ENCODE results near the gene VAMP4. TPM values are rescaled to one million over a fixed set of nuclear protein-coding genes. Genes with fewer than 3 reads are reported as not detected.

The VAMP4 gene
- total RNA-seq, 4 donors from 2014 or later, result 3.5 to 11.4 (median 6.3) TPM

DNA sequence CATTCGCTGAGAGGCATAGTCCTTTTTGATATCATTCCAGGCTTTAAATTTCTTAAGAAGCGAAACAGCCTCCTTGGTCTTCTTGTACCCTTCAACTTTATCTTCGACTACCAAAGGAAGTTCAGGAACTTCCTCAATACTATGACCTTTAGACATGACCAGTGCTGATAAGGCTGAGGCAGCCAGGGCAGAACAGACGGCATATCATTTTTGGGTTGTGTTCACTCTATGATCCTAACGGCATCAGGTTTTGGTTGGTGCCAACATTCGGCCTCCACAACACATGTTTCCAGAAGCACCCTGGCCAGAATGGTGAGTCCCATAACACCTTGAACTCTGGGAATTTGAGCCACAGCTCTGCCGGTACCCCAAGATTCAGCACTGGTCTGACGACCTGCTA is 58.0 kb downstream of the VAMP4 start:
- Histone ChIP-seq H3K36me3 (no peaks in the 10 kb centered on the region), H3K9me3 (no peaks in the 10 kb centered on the region), H3K27me3 (no peaks in the 10 kb centered on the region), H3K27ac (no peak overlapping the region), H3K4me3 (no peak overlapping the region), H3K4me1 (no peaks in the 10 kb centered on the region)
- no peak for DNase-seq
- intact Hi-C loops (cut with DNase I), result no loop called here
- WGBS, 2 donors, result 76 to 82% methylated on average over 8 of the region's 8 CpGs
- TF ChIP-seq POLR2A (IDR thresholded peaks at IDR 0.05), result no peak
- TF ChIP-seq, protein P1, sequence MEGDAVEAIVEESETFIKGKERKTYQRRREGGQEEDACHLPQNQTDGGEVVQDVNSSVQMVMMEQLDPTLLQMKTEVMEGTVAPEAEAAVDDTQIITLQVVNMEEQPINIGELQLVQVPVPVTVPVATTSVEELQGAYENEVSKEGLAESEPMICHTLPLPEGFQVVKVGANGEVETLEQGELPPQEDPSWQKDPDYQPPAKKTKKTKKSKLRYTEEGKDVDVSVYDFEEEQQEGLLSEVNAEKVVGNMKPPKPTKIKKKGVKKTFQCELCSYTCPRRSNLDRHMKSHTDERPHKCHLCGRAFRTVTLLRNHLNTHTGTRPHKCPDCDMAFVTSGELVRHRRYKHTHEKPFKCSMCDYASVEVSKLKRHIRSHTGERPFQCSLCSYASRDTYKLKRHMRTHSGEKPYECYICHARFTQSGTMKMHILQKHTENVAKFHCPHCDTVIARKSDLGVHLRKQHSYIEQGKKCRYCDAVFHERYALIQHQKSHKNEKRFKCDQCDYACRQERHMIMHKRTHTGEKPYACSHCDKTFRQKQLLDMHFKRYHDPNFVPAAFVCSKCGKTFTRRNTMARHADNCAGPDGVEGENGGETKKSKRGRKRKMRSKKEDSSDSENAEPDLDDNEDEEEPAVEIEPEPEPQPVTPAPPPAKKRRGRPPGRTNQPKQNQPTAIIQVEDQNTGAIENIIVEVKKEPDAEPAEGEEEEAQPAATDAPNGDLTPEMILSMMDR (IDR thresholded peaks at IDR 0.05), result no peak

DNA sequence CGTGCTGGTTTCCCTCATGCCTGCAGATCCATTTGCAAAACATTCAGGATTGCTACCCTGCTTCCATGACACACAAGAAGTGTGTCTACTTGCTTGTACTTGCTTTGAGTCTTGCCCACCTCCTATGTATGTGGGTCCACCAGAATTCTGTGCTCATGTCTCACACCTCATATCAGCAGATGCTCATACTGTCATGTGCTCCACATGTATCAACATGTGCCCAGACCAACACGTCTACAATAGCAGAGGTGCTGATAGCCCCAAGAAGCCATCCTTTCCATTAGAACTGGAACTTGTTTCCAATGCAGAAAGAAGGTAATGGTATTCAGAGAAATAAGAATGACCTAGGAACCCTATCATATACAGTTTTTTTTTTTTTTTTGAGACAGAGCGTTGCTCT is 61.5 kb downstream of the VAMP4 start:
- DNase-seq, result no peak
- H3K4me3 ChIP-seq, result no peak overlapping the region
- H3K27me3 ChIP-seq, result no peaks in the 10 kb centered on the region
- intact Hi-C loops (cut with DNase I), result no loop called here
- H3K27ac ChIP-seq, result no peak overlapping the region
- no peak for TF ChIP-seq POLR2A (IDR thresholded peaks at IDR 0.05)
- TF ChIP-seq, protein P1 (IDR thresholded peaks at IDR 0.05), result no peak
- no peaks in the 10 kb centered on the region for H3K4me1 ChIP-seq
- H3K9me3 ChIP-seq, result no peaks in the 10 kb centered on the region
- no peaks in the 10 kb centered on the region for H3K36me3 ChIP-seq
- 83 to 87% methylated on average over 3 of the region's 3 CpGs for WGBS, 2 donors

DNA sequence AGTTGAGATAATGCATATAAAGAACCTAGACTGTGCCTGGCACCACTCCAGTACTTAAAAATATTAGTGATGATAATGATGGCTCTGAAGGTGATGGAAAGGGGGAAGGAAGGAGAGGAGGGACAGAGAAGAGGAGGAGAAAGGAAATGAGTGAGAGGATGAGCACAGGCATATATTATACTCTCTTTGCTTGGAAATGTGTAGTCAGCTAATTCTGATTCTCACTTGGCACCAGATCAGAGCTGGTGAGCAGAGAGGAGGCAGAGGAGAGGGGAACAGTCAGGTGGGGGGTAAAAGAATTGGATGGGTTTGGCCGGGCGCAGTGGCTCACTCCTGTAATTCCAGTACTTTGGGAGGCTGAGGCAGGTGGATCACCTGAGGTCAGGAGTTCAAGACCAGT is 65.0 kb downstream of the VAMP4 start:
- Histone ChIP-seq H3K27ac (no peak overlapping the region), H3K4me1 (peaks cover 0 to 3% (median 0%) of the 10 kb centered on the region in 3 donors), H3K27me3 (no peaks in the 10 kb centered on the region), H3K4me3 (no peak overlapping the region), H3K9me3 (no peaks in the 10 kb centered on the region), H3K36me3 (no peaks in the 10 kb centered on the region)
- DNase-seq, result no peak
- intact Hi-C loops (cut with DNase I), result no loop called here
- no peak for TF ChIP-seq POLR2A (IDR thresholded peaks at IDR 0.05)
- TF ChIP-seq, protein P1 (IDR thresholded peaks at IDR 0.05), result no peak
- 96 to 98% methylated on average over 2 of the region's 2 CpGs for WGBS, 2 donors

DNA sequence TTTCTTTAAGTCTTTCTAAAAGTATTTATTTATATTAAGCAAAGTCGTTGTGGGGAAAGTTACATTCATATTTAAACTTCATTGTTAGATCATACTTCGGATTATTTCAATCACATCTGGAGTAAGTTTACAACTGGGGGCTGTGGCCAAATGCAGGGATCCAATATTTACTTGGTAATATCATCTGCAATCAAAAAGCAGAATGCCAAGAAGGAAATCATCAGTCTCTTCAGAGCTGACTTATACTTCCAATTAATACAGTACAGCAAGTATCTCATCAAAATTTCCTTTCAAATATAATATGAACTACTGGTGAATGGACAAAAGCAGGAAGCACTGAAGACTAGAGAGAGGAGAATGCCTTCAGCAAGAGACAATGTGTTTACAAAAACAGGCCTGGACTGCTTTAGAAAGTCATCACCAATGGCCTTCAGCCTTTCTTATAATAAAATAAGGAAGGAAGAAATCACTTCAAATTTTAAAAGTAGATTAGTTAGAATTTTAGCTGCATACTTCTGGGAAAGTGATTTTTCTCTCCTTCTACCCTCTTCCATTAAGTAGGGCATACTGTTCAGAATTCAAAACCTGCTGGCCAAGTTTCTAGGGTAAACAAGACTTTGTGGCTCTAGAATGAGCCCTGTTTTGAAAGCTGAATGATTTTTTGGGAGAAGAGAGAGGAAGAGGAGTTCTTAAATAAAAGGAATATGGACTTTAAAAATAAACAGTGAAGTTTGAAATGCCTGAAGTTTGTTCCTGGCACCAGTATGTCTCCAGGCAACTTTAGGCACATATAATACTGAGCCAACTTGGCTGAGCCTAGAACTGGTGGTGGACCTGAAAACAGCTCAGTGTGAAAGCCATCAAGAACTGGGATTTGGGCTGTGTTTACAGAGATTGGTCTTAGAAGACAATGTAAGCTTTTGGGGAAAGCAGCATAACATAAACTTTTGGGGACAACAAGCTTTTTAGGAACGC is 67.1 kb downstream of the VAMP4 start:
- Histone ChIP-seq H3K4me1 (peaks cover 0 to 3% (median 0%) of the 10 kb centered on the region in 3 donors), H3K27ac (peak overlapping the region in 3 of 4 donors; percentile 35 to 67 (median 47)), H3K4me3 (no peak overlapping the region), H3K27me3 (no peaks in the 10 kb centered on the region), H3K36me3 (no peaks in the 10 kb centered on the region), H3K9me3 (no peaks in the 10 kb centered on the region)
- TF ChIP-seq, protein P1 (IDR thresholded peaks at IDR 0.05), result no peak
- no peak for TF ChIP-seq POLR2A (IDR thresholded peaks at IDR 0.05)
- no peak for DNase-seq
- WGBS, 2 donors, result 43 to 56% methylated on average over 3 of the region's 3 CpGs
- intact Hi-C loops (cut with DNase I), result no loop called here

DNA sequence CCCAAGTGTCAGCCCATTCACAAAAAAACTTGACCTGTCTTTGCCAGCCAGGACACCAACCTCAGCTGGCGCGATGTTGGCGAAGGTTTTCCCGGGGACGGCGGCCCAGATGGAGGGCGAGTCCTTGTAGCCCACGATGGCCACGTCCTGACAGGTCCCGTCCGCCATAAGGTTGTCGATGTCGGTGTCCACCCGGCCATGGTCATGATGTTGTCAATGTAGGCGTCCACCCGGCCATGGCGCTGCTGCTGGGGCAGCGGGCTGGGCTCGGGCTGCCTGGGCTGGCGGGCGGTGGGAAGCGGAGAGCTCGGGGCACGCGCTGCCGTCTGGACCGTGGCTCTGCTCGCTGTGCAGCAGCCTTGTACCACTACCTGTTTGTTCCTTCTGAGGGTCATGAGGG is 71.1 kb downstream of the VAMP4 start:
- Histone ChIP-seq H3K4me3 (no peak overlapping the region), H3K27ac (no peak overlapping the region), H3K9me3 (no peaks in the 10 kb centered on the region), H3K27me3 (no peaks in the 10 kb centered on the region), H3K36me3 (no peaks in the 10 kb centered on the region), H3K4me1 (peaks cover 0 to 4% (median 0%) of the 10 kb centered on the region in 3 donors)
- TF ChIP-seq POLR2A (IDR thresholded peaks at IDR 0.05), result no peak
- TF ChIP-seq, protein P1 (IDR thresholded peaks at IDR 0.05), result no peak
- intact Hi-C loops (cut with DNase I), result no loop called here
- 80 to 97% methylated on average over 1 to 7 of the region's 28 CpGs for WGBS, 2 donors
- DNase-seq, result no peak
